Mucosa of stomach (tissue), 1 donor: ENCODE results near the gene ATP8A2.

Experiments used
- H3K27me3 ChIP-seq: one replicate; pipeline ENCODE4 v1.7.0; 2013; ENCODE audit warnings: mild to moderate bottlenecking, low read length; ENCODE audit not compliant: control insufficient read depth, insufficient read depth
- H3K36me3 ChIP-seq: one replicate; pipeline ENCODE4 v1.7.0; 2013; ENCODE audit warnings: low read length; ENCODE audit not compliant: control insufficient read depth, insufficient read depth
- H3K4me1 ChIP-seq: one replicate; pipeline ENCODE4 v1.7.0; 2013; ENCODE audit warnings: mild to moderate bottlenecking, low read length; ENCODE audit not compliant: control insufficient read depth, insufficient read depth
- H3K4me3 ChIP-seq: one replicate; pipeline ENCODE4 v1.7.0; 2013; ENCODE audit warnings: low read length
- H3K9ac ChIP-seq: one replicate; pipeline ENCODE4 v1.7.0; 2013; ENCODE audit warnings: mild to moderate bottlenecking, low read length, moderate library complexity
- H3K9me3 ChIP-seq: one replicate; pipeline ENCODE4 v1.7.0; 2013; ENCODE audit warnings: mild to moderate bottlenecking, low read length, moderate library complexity; ENCODE audit not compliant: control insufficient read depth
- donor health status: Pancreatic carcinoma.

The ATP8A2 gene

DNA sequence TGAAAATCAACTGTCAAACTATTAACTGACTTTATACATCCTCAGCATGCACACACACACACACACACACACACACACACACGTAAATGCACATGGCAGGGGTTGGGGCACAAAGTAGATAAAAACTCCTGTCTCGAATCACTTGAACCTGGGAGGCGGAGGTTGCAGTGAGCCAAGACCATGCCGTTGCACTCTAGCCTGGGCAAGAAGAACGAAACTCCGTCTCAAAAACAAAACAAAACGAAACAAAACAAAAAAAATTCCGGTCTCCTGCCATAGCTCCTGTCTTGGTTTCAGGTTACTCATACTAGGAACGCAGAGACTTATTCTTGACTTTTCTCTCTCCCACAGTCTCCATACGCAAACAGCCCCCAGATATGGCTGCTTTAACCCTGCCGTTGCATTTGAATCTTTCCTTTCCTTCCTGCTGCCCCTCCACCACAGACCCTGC is 531.1 kb downstream of the ATP8A2 start:
- H3K9ac ChIP-seq: no peak overlapping the region
- H3K27me3 ChIP-seq: no peaks in the 10 kb centered on the region
- no peaks in the 10 kb centered on the region for H3K9me3 ChIP-seq
- H3K36me3 ChIP-seq: no peaks in the 10 kb centered on the region
- H3K4me1 ChIP-seq: peaks cover 20% of the 10 kb centered on the region
- no peak overlapping the region for H3K4me3 ChIP-seq

DNA sequence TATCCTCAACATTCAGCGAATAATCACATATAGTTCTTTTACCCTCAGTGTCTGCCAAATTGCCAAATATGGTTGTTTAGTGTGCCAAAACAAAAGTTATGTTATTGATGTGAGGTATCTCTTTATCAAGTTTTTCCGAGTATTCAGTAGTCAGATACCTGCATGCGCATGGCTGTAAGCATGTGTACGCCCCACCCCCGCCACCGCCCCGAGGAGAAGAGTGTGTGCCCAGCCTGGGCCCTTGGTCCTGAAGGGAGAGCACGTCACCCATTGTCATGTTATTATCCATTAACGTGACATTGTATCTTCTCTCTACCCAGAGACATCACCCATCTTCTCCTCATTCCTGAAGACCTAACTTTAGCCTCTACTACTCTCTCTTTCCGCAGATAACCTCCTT is 533.1 kb downstream of the ATP8A2 start:
- Histone ChIP-seq H3K36me3 (no peaks in the 10 kb centered on the region), H3K4me1 (peaks cover 20% of the 10 kb centered on the region), H3K9ac (no peak overlapping the region), H3K27me3 (no peaks in the 10 kb centered on the region), H3K4me3 (no peak overlapping the region), H3K9me3 (no peaks in the 10 kb centered on the region)

DNA sequence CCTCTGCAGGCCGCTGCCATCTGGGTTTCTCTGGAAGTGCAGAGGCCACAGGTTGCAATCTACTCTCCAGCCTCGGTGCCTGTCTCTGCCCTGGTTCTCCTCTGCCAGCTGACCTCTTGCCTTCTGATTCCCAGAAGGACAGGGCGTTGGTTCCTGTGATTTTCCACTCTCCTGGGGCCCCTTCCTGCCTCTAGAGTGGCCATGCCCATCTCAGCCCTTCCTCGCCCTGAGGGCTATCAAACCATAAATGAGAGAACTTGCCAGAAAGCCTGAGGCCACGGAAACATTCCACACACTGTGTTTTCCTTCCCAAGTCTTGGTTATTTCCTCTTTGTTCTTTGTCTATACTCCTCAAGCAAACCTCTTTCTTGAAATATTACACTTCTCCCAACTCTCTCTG is 533.8 kb downstream of the ATP8A2 start:
- Histone ChIP-seq H3K4me1 (peaks cover 18% of the 10 kb centered on the region), H3K36me3 (no peaks in the 10 kb centered on the region), H3K9me3 (no peaks in the 10 kb centered on the region), H3K27me3 (no peaks in the 10 kb centered on the region), H3K9ac (no peak overlapping the region), H3K4me3 (no peak overlapping the region)

GRCh38 chr13:25906191-25906661 is 534.5 kb downstream of the ATP8A2 start:
- Histone ChIP-seq H3K4me1 (peaks cover 12% of the 10 kb centered on the region), H3K36me3 (no peaks in the 10 kb centered on the region), H3K9ac (no peak overlapping the region), H3K4me3 (no peak overlapping the region), H3K27me3 (no peaks in the 10 kb centered on the region), H3K9me3 (no peaks in the 10 kb centered on the region)

GRCh38 chr13:25908366-25908765 is 536.6 kb downstream of the ATP8A2 start:
- H3K4me1 ChIP-seq: peaks cover 5% of the 10 kb centered on the region
- H3K36me3 ChIP-seq: no peaks in the 10 kb centered on the region
- no peak overlapping the region for H3K9ac ChIP-seq
- no peaks in the 10 kb centered on the region for H3K9me3 ChIP-seq
- H3K4me3 ChIP-seq: no peak overlapping the region
- no peaks in the 10 kb centered on the region for H3K27me3 ChIP-seq

DNA sequence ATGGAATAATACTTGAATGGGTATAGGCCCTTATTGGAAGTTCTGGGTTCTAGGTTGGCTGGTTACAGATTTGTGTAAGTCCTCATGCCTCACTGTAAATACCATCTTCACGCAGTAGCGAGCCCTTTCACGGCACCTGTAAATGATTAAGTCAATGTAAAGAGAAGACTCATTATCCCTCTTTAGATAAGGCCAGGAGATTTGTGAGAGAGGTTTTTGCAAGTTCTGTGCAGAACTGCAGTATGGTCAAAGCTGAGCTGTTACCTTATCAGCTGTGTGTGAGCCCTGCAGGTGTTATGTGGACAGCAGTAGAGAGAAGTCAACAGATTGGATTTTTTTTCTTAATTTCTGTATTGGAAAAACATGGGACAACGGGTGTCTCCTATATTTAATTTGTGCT is 538.5 kb downstream of the ATP8A2 start:
- no peaks in the 10 kb centered on the region for H3K9me3 ChIP-seq
- H3K4me1 ChIP-seq: peaks cover 5% of the 10 kb centered on the region
- H3K36me3 ChIP-seq: no peaks in the 10 kb centered on the region
- no peak overlapping the region for H3K4me3 ChIP-seq
- H3K27me3 ChIP-seq: no peaks in the 10 kb centered on the region
- H3K9ac ChIP-seq: no peak overlapping the region

GRCh38 chr13:25910991-25911419 is 539.2 kb downstream of the ATP8A2 start:
- Histone ChIP-seq H3K9ac (no peak overlapping the region), H3K36me3 (no peaks in the 10 kb centered on the region), H3K9me3 (no peaks in the 10 kb centered on the region), H3K4me3 (no peak overlapping the region), H3K4me1 (no peaks in the 10 kb centered on the region), H3K27me3 (no peaks in the 10 kb centered on the region)

- Histone ChIP-seq H3K36me3 (no peaks in the 10 kb centered on the region), H3K9ac (no peak overlapping the region), H3K9me3 (no peaks in the 10 kb centered on the region), H3K4me1 (no peaks in the 10 kb centered on the region), H3K27me3 (no peaks in the 10 kb centered on the region), H3K4me3 (no peak overlapping the region)
Observed at GRCh38 chr13:25912961-25913360, 541.2 kb downstream of the ATP8A2 start.

DNA sequence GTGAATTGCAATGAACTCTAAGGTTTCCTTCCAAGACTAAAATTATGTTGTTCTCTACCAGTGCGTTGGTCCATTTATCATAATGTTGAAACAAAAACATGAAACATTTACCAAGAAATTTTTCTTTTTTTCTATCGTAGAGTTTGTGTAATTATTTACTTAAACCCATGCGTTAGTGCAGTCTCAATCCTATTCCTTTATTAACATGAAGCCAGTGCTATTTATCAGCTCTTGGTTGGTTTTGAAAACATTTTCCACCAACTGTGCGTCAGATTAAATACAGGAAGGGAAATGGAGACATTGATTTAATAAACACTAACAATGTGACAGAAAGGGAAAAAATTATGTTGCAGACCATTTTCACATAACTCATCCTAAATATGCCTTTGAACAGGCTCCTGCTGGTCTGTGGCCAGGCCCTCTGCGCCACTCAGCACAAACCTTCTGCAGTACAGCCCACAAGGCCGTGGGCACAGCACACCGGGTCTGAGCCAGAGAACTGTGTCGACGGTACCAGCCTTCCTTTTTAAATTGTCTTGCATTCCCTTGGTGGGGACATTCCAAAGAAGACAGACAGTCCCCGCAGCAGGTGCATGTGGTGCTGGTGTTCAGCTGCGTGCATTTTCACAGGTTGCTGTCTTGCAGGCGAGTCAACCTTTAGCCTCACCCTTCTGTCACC is 544.2 kb downstream of the ATP8A2 start:
- H3K4me3 ChIP-seq: no peak overlapping the region
- no peak overlapping the region for H3K9ac ChIP-seq
- H3K36me3 ChIP-seq: no peaks in the 10 kb centered on the region
- no peaks in the 10 kb centered on the region for H3K9me3 ChIP-seq
- H3K4me1 ChIP-seq: no peaks in the 10 kb centered on the region
- no peaks in the 10 kb centered on the region for H3K27me3 ChIP-seq

DNA sequence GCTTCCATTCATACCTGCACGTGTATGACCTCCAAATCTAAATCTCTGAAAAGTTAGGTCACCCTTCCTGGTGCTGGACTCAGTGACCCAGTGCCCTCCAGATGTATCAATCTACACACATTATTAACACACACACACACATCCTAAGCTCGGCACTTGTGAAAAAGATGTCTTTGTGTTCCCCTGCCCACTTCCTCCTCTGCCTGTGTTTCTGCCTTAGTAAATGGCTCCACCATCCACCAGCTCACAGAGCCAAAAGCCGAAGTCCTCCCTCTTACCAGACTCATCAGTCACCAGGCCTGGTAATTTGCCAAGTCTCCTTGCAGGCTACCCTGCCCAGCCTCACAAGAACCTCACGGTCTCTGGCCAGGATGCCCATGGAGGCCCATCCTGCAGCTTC is 548.5 kb downstream of the ATP8A2 start:
- H3K4me1 ChIP-seq: no peaks in the 10 kb centered on the region
- no peak overlapping the region for H3K4me3 ChIP-seq
- H3K9me3 ChIP-seq: no peaks in the 10 kb centered on the region
- H3K27me3 ChIP-seq: no peaks in the 10 kb centered on the region
- H3K9ac ChIP-seq: no peak overlapping the region
- no peaks in the 10 kb centered on the region for H3K36me3 ChIP-seq

DNA sequence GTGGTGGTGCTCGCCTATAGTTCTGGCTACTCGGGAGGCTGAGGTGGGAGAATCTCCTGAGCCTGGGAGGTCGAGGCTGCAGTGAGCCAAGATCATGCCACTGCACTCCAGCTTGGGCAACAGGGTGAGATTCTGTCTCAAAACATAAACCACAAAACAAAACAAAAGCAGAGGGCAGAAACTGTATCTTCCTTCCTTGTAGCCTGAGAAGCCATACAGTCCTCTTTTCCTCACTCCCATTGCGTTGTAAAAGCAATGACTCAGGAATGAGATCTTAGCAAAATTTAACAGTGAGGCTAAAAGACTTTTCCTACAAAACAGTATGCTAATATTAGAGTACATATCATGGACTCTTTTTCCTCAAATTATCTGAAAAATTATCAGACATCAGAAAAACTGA is 549.2 kb downstream of the ATP8A2 start:
- no peak overlapping the region for H3K9ac ChIP-seq
- no peaks in the 10 kb centered on the region for H3K27me3 ChIP-seq
- no peaks in the 10 kb centered on the region for H3K9me3 ChIP-seq
- no peaks in the 10 kb centered on the region for H3K36me3 ChIP-seq
- no peaks in the 10 kb centered on the region for H3K4me1 ChIP-seq
- no peak overlapping the region for H3K4me3 ChIP-seq

- no peak overlapping the region for H3K4me3 ChIP-seq
- H3K27me3 ChIP-seq: no peaks in the 10 kb centered on the region
- no peaks in the 10 kb centered on the region for H3K36me3 ChIP-seq
- no peaks in the 10 kb centered on the region for H3K4me1 ChIP-seq
- no peak overlapping the region for H3K9ac ChIP-seq
- no peaks in the 10 kb centered on the region for H3K9me3 ChIP-seq
Observed at GRCh38 chr13:25922376-25922775, 550.6 kb downstream of the ATP8A2 start.
